HL-60 (cell line): ENCODE results near the gene SLC43A2.

Source experiments
- TF ChIP-seq, protein P1 (sequence below): IDR thresholded peaks from one replicate; pipeline ENCODE4 v1.5.1; 2011; ENCODE audit warnings: low read length, control low read depth, inconsistent platforms; ENCODE audit not compliant: insufficient read depth
- TF ChIP-seq, protein P2 (sequence below): IDR thresholded peaks from 2 replicates; pipeline ENCODE4 v1.6.1; 2012; ENCODE audit warnings: low read depth; ENCODE audit not compliant: insufficient replicate concordance

DNA sequence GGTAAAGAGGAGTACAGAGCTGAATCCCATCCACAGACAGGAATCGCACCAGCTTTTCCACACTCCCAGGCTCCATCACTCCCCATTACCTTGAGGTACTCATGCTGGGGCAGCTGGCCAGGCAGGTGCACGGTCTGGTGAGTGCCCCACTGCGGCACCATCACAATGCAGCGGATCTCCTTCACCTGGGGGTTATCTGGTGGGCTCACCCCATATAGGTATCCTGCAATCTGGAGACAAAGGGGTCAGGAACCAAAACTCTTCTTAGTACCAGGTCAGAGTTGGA lies 22.9 kb upstream of the SLC43A2 start:
- TF ChIP-seq, protein P1, sequence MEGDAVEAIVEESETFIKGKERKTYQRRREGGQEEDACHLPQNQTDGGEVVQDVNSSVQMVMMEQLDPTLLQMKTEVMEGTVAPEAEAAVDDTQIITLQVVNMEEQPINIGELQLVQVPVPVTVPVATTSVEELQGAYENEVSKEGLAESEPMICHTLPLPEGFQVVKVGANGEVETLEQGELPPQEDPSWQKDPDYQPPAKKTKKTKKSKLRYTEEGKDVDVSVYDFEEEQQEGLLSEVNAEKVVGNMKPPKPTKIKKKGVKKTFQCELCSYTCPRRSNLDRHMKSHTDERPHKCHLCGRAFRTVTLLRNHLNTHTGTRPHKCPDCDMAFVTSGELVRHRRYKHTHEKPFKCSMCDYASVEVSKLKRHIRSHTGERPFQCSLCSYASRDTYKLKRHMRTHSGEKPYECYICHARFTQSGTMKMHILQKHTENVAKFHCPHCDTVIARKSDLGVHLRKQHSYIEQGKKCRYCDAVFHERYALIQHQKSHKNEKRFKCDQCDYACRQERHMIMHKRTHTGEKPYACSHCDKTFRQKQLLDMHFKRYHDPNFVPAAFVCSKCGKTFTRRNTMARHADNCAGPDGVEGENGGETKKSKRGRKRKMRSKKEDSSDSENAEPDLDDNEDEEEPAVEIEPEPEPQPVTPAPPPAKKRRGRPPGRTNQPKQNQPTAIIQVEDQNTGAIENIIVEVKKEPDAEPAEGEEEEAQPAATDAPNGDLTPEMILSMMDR, result no peak
- TF ChIP-seq, protein P2, sequence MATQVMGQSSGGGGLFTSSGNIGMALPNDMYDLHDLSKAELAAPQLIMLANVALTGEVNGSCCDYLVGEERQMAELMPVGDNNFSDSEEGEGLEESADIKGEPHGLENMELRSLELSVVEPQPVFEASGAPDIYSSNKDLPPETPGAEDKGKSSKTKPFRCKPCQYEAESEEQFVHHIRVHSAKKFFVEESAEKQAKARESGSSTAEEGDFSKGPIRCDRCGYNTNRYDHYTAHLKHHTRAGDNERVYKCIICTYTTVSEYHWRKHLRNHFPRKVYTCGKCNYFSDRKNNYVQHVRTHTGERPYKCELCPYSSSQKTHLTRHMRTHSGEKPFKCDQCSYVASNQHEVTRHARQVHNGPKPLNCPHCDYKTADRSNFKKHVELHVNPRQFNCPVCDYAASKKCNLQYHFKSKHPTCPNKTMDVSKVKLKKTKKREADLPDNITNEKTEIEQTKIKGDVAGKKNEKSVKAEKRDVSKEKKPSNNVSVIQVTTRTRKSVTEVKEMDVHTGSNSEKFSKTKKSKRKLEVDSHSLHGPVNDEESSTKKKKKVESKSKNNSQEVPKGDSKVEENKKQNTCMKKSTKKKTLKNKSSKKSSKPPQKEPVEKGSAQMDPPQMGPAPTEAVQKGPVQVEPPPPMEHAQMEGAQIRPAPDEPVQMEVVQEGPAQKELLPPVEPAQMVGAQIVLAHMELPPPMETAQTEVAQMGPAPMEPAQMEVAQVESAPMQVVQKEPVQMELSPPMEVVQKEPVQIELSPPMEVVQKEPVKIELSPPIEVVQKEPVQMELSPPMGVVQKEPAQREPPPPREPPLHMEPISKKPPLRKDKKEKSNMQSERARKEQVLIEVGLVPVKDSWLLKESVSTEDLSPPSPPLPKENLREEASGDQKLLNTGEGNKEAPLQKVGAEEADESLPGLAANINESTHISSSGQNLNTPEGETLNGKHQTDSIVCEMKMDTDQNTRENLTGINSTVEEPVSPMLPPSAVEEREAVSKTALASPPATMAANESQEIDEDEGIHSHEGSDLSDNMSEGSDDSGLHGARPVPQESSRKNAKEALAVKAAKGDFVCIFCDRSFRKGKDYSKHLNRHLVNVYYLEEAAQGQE, result no peak
